Heart left ventricle (tissue), 13 donors: ENCODE measurements around the gene ABCC3.

Source experiments
- CTCF ChIP-seq, 12 donors: fragments of 200-600 bp; sonication (generic) in 4 of 12; IDR thresholded peaks; one replicate each; pipeline versions ENCODE4 v1.5.0 to v1.8.0; 2018 to 2022; ENCODE audit warnings: antibody characterized with exemption in 12 of 12, mild to moderate bottlenecking in 5 of 12
- POLR2A ChIP-seq, 2 donors: fragments of 450-650 bp; IDR thresholded peaks; one replicate each; pipeline ENCODE4 v1.6.1; 2017; ENCODE audit warnings: antibody characterized with exemption in 2 of 2, mild to moderate bottlenecking in 2 of 2, moderate library complexity in 2 of 2
- donor health status: ischemic (EF 13 %, LVEDD 7.1; RV severe dilation, severe dysfunction).
- donor health status: DM: no; HTN: yes; CAD: no.
- donor health status: DM: no; HTN: no; CAD: no.
- donor health status: ischemic (EF 25% LVEDD 6.9; RV normal size, moderate dysfunction).
- donor health status: ischemic (EF 25% LVEDD 5.7; RV mildly dilated, moderate dysfunction).
- donor health status: ischemic (EF 35%, LVEDD 5.7; RV mildly dilated, moderate dysfunction).
- donor health status: nonischemic (EF 11% LVEDD 7.7; RV severe dilation, severe dysfunction).
- donor health status: DM: yes; HTN: yes; CAD: no.
- donor health status: PGD.
- donor health status: ischemic (EF 29% LVEDD 5.4; RV normal size, mild dysfunction).
- donor health status: nonischemic (EF 23%, LVEDD 6.1; RV moderate dilation, normal function).

- TF ChIP-seq POLR2A (IDR thresholded peaks at IDR 0.05) = no peak
- TF ChIP-seq CTCF (IDR thresholded peaks at IDR 0.05) = no peak
Observed at GRCh38 chr17:50725769-50726655, 91.3 kb downstream of the ABCC3 start.
